ENCODE data around the gene ANKRD36.
"Not testable (repeated sequence)": the region's sequence is repeated elsewhere in the genome, so short reads cannot be mapped to it uniquely, and the experiment has no call there.

GRCh38 chr2:97230848-97231585 lies 118.1 kb downstream of the ANKRD36 start:
- not testable (repeated sequence) for TF ChIP-seq EZH2 (IDR thresholded peaks at IDR 0.05; ENCODE audit: low read length, unreplicated experiment); CTCF (conservative IDR thresholded peaks at IDR 0.05; ENCODE audit: low read depth, low read length)

Data from PC-3 (cell line).